ENCODE data around the gene PRAMEF4.
"Not testable (repeated sequence)": the region's sequence is repeated elsewhere in the genome, so short reads cannot be mapped to it uniquely, and the experiment has no call there.

The PRAMEF4 gene

DNA sequence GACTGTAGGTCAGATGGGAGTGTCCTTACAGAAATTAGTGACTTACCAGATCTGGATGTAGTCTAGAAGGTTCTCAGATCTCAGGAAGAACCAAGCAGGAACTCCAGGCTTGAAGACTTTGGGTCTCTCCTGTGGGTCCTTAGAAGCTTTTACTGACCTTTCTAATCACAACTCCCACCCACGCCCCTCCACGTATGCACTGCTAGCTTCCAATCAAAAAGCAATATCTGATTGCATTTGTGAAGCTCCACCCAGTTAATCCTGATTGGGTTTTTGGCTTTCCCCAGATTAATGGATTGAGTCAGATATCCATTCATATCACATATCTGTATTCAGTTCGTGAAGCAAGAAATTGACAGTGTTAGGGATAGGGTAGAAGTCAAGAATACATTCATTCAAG, at the start of gene PRAMEF4:
PRAMEF4 (minus strand) TSS at position 101 of the 400 bp plus-strand sequence. CDS start 2,807 bp downstream, outside the sequence.
- not testable (repeated sequence) for DNase-seq

DNA sequence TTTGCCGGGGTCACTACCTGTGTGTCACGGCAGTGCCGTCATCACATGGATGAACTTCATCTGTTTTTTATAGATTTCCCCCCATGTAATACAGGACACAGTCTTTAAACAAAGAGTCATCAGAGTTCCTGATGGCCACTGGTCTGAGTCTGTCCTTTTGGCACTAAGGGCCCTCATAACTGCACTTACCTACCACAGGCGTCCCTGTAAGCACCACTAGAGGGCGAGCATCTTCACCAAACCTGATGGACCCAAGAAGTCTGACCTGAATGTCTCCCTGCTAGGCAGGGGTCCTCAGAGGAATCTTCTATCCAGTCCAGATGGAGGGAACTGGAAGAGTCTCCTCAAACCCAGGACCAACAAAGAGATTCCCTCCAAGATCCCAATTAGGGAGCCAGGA, 38.4 kb upstream of the PRAMEF4 start:
- not testable (repeated sequence) for DNase-seq

DNA sequence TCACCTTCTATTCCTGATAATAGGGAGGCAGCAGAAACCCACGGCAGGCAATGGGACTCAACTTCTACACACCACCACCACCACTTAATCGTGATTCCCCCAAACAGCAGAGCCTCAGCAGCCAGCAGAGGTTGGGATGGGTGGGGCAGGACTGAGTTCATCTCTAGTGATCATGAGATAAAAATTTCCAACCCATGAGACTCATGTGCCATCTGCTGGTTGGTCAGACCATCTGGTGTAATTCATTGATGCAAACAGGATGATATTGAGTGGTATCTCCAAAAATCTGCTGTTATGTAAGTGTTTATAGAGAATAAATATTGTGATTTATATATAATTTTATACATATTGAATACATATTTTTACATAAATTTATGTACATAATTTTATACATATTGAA, 35.7 kb upstream of the PRAMEF4 start:
- not testable (repeated sequence) for DNase-seq

DNA sequence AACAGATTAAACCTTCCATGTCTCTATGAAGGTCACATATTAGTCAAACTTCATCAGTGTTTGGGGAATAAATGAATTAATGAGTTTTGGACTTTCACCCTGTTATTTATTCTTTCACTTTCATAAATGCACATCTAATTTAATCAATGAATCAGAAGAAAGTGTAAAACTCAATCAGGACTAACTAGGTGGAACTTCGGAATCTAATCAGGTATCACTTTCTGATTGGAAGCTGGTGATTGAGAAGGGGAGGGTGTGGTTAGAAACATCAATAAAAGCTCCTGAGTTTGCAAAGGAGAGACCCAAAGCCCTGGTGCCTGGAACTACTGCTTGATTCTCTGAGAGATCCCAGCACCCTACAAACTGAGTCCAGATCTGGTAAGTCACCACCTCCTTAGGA, 30.3 kb upstream of the PRAMEF4 start, which contains the start of gene PRAMEF7:
PRAMEF7 (plus strand) TSS at position 301 of the 400 bp plus-strand sequence. CDS start 1,083 bp downstream, outside the sequence.
- DNase-seq: not testable (repeated sequence)

DNA sequence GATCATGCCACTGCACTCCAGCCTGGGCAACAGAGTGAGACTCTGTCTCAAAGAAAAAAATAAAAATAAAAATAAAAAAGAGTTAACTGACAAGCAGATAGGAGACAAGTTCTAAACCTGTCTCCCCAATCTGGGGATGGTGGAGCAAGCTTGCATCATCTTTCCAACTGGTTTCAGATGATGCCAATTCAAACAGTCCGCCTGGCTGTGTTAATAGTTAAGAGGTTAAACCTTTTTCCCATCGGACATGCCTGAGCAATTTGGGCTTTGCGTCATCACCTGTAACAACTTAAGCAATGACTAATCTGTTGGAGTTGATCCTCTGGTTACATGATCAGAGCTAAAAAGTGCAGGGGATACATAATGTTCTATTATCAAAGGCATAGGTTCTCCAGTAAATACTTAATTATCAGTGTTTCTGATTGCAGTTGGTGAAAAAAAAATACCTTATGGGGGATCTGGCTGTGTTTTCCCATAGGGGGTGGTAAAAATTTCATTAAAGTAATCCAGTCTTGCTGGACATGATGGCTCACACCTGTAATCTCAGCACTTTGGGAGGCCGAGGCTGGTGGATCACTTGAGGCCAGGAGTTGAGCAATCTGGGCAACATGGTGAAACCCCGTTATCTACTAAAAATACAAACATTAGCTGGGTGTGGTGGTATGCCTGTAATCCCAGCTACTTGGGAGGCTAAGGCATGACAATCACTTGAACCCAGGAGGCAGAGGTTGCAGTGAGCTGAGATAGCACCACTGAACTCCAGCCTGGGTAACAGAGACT, 18.0 kb upstream of the PRAMEF4 start:
- DNase-seq: not testable (repeated sequence)

DNA sequence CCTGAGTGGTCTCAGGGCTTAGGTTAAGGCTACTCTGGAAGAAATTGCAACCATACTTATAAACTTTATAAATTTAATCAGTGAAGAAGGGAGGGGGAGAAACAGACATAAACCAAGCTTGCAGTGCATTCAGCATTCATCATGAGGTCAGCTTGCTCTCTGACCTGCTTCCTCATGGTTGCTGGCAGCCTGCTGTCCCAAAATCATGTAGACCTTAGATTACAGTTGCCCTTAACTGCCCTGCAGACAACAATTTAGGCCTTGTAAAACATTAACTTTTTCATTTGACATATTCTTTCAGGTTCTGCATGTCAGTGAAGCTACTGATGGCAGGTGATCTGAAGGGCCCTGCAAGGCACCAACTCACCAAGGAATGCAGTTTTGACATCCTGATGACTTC, 13.2 kb upstream of the PRAMEF4 start:
- DNase-seq: not testable (repeated sequence)

DNA sequence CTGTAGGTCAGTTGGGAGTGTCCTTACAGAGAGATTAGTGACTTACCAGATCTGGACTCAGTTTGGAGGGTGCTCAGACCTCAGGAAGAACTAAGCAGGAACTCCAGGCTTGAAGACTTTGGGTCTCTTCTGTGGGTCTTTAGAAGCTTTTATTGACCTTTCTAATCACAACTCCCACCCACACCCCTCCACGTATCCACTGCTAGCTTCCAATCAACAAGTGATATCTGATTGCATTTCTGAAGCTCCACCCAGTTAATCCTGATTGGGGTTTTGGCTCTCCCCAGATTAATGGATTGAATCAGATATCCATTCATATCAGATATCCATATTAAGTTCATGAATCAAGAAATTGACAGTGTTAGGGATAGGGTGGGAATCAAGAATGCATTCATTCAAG, 12.2 kb upstream of the PRAMEF4 start, which contains the start of gene PRAMEF10:
PRAMEF10 (minus strand) TSS at position 101 of the 400 bp plus-strand sequence. CDS start 2,423 bp downstream, outside the sequence.
- not testable (repeated sequence) for DNase-seq

DNA sequence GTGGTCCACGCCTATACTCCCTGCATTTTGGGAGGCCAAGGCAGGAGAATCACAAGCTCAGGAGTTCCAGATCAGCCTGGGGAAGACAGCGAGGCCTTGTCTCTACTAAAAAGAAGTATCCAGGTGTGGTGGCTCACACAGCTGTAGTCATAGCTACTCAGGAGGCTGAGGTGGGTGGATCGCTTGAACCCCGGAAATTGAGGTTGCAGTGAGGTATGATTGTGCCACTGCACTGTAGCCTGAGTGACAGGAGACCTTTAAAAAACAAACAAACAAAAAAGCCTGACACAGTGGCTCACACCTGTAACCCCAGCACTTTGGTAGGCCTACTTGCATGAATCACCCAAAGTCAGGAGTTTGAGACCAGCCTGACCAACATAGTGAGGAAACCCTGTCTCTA, 7.5 kb downstream of the PRAMEF4 start:
- not testable (repeated sequence) for DNase-seq

DNA sequence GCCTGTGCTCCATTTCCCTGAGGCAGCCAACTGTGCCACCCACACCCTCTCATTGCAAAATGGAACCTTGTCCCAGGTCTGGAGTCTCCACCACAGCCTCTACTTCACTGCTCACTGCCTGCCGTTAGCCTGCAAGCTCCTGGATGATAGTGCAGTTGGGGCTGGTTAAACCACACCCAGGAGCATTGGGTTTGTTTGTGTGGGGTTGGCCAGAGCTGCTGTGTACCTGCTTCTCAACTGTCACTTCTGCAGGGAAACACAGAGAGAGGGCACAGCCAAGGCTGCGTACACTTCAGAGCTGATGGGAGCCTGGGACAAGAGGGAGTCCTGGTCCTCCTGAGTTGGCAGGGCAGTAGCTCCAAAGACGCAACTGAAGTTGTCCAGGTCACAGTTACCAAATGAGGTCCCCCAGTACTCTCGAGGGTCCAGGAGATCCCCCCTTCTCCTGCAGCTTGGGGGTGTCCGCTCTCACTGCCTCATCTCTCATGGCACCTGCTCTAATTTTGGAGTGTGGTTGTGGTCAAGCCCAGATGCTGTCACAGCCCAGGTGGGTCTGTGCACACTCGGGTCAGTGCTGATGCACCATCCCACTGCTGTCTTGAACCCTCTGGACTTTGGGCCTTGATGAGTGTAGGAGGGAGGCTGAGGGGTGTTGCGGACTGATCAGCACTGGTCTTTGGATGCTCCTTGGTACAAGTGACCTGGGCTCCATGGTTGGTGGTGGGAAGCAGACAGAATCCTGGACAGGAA, 22.7 kb downstream of the PRAMEF4 start:
- not testable (repeated sequence) for DNase-seq

DNA sequence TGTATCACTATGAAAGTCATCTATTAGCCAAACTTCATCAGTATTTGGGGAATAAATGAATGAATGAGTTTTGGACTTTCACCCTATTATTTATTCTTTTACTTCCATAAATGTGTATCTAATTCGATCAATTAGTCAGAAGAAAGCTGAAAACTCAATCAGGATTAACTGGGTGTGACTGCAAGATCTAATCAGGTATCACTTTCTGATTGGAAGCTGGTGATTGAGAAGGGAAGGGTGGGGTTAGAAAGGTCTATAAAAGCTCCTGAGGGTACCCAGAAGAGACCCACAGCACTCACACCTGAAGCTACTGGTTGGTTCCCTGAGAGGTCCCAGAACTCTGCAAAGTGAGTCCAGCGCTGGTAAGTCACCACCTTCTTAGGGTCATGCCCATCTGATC, 29.2 kb downstream of the PRAMEF4 start, which contains the start of gene PRAMEF2:
PRAMEF2 (plus strand) TSS at position 301 of the 400 bp plus-strand sequence. CDS start 1,924 bp downstream, outside the sequence.
- DNase-seq: not testable (repeated sequence)

DNA sequence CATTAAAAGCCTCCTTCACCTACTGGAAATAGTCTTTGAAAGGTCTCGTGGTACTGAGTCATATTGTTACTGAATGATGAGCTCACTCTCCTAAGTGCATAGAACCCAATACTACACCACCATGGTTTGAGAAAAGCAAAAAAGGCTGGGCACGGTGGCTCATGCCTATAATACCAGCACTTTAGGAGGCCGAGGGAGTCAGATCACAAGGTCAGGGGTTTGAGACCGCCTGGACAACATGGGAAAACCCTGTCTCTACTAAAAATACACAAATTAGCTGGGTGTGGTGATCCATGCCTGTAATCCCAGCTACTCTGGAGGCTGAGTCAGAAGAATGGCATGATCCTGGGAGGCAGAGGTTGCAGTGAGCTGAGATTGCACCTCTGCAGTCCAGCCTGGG, 34.2 kb downstream of the PRAMEF4 start:
- DNase-seq: no peak

DNA sequence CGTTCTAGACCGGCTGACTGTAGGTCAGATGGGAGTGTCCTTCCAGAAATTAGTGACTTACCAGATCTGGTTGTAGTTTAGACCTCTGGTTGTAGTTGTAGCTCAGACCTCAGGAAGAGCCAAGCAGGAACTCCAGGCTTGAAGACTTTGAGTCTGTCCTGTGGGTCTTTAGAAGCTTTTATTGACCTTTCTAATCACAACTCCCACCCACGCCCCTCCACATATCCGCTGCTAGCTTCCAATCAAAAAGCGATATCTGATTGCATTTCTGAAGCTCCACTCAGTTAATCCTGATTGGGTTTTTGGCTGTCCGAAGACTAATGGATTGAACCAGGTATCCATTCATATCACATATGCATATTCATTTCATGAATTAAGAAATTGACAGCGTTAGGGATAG, 37.4 kb downstream of the PRAMEF4 start, which contains the start of gene HNRNPCL1:
HNRNPCL1 (minus strand) TSS at position 101 of the 400 bp plus-strand sequence. CDS start 431 bp downstream, outside the sequence.
- not testable (repeated sequence) for DNase-seq

DNA sequence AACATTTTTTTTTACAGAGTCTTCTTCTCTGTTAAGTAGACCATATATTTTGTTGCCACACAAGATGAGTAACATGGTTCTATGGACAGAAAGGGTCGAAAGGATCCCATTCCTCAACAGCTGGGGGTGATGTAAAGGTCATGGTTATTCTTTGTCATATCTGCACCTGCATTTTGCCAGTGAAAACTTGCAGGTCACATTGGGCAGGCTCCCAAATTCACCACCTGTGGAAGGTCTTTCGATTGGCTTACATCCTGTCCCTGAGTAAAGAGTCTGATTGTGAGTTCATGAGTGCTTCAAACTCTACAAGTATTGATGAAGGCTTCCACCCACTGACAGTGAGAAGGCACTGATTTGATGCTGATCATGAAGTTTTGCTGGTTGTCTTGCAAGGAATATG, 52.8 kb downstream of the PRAMEF4 start:
- DNase-seq: not testable (repeated sequence)

DNA sequence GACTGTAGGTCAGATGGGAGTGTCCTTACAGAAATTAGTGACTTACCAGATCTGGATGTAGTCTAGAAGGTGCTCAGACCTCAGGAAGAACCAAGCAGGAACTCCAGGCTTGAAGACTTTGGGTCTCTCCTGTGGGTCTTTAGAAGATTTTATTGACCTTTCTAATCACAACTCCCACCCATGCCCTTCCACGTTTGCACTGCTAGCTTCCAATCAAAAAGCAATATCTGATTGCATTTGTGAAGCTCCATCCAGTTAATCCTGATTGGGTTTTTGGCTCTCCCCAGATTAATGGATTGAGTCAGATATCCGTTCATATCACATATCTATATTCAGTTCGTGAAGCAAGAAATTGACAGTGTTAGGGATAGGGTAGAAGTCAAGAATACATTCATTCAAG, 54.7 kb downstream of the PRAMEF4 start, which contains the start of gene PRAMEF11:
PRAMEF11 (minus strand) TSS at position 101 of the 400 bp plus-strand sequence. CDS start 2,621 bp downstream, outside the sequence.
- DNase-seq: not testable (repeated sequence)
